Measurements from ENCODE around the gene KLF7.
"Not testable (repeated sequence)": the region's sequence is repeated elsewhere in the genome, so short reads cannot be mapped to it uniquely, and the experiment has no call there.

KLF7 gene

GRCh38 chr2:207042841-207043240 is 122.9 kb downstream of the KLF7 start:
- TF ChIP-seq CTCF (conservative IDR thresholded peaks at IDR 0.05), result no peak
- no peak overlapping the region for H3K27ac ChIP-seq

- no peak for TF ChIP-seq CTCF (conservative IDR thresholded peaks at IDR 0.05)
- H3K27ac ChIP-seq, result no peak overlapping the region
Observed at GRCh38 chr2:207041786-207042554, 123.8 kb downstream of the KLF7 start.

- TF ChIP-seq CTCF (conservative IDR thresholded peaks at IDR 0.05), result no peak
- no peak overlapping the region for H3K27ac ChIP-seq
Observed at GRCh38 chr2:207041279-207041678, 124.5 kb downstream of the KLF7 start.

- TF ChIP-seq CTCF (conservative IDR thresholded peaks at IDR 0.05), result no peak
Observed at GRCh38 chr2:207040696-207041095, 125.1 kb downstream of the KLF7 start.

GRCh38 chr2:207039225-207039624 is 126.5 kb downstream of the KLF7 start:
- no peak overlapping the region for H3K27ac ChIP-seq
- TF ChIP-seq CTCF (conservative IDR thresholded peaks at IDR 0.05), result no peak

More at GRCh38 chr2:207040696-207041095, 125.1 kb downstream of the KLF7 start:
- H3K27ac ChIP-seq, result no peak overlapping the region

GRCh38 chr2:207038299-207038698 is 127.4 kb downstream of the KLF7 start:
- TF ChIP-seq CTCF (conservative IDR thresholded peaks at IDR 0.05), result no peak
- H3K27ac ChIP-seq, result no peak overlapping the region

GRCh38 chr2:207037896-207038295 is 127.9 kb downstream of the KLF7 start:
- no peak for TF ChIP-seq CTCF (conservative IDR thresholded peaks at IDR 0.05)
- no peak overlapping the region for H3K27ac ChIP-seq

GRCh38 chr2:207037023-207037422 is 128.7 kb downstream of the KLF7 start:
- not testable (repeated sequence) for H3K27ac ChIP-seq

Measured in VCaP (cell line).